Measurements from ENCODE around the gene PRDM16. TPM values are rescaled to one million over a fixed set of nuclear protein-coding genes. Genes with fewer than 3 reads are reported as not detected.

PRDM16 gene
- total and polyA plus RNA-seq, 2 of the 8 experiments (the other 6 are each of a cell fraction or from before 2014, with no cell fraction given): 0.39 to 0.43 TPM

DNA sequence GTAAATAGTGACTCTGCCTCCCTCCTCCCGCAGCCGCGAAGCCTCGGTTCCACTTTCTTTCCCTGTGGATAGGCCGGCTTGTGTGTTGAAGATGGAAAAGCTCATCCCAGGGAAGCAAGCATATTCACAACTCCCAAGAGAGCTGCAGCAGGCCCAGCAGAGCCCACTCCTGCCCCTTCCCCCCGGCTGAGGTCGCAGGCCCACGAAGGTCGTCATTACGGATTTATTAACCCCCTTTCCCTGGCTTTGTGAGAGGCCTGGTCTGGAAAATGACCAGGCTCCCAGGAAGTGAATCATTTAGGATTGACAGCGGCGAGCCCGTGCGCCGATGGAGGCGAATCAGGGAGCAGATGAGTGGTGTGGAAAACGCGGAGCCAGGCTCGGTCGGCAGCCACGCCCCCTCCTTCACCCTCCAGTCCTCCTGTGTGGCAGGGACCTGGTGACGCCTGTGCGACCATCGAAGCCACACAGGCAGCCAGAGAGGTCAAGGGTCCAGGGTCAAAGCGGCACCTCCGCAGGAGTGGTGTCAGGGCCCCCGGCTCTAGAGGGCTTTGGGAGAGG lies 93.4 kb downstream of the PRDM16 start:
- Histone ChIP-seq H3K4ac (replicated peaks; ENCODE audit: insufficient read length, low read depth, low read length) (no peak overlapping the region), H2AFZ (ENCODE audit: low read length) (no peak overlapping the region), H4K8ac (ENCODE audit: extremely low read depth, insufficient read depth, low read length) (no peak overlapping the region), H4K5ac (ENCODE audit: insufficient read length, low read depth, low read length) (no peak overlapping the region), H2BK12ac (ENCODE audit: low read depth, low read length) (no peak overlapping the region), H4K20me1 (replicated peaks in 1 of 2; ENCODE audit: control insufficient read depth in 1 of 2, insufficient read depth in 2 of 2, low read length in 2 of 2) (peaks cover 0 to 2% of the 10 kb centered on the region in 2 experiments), H3K36me3 (ENCODE audit: control insufficient read depth in 2 of 4, insufficient read depth in 4 of 4, low read length in 3 of 4) (no peaks in the 10 kb centered on the region), H3K4me1 (replicated peaks in 1 of 4; ENCODE audit: control insufficient read depth in 3 of 4, insufficient read depth in 4 of 4, low read length in 3 of 4) (no peaks in the 10 kb centered on the region), H3K79me1 (ENCODE audit: low read depth, low read length) (no peaks in the 10 kb centered on the region), H2BK20ac (ENCODE audit: low read length) (no peak overlapping the region), H3K27me3 (replicated peaks in 1 of 4; ENCODE audit: control insufficient read depth in 3 of 4, extremely low read depth in 1 of 4, insufficient read depth in 3 of 4, low read length in 3 of 4) (0 out of 7 replicates have a peak, but pooled peaks cover 0 to 2% (median 0%) of the 10 kb centered on the region in 4 experiments), H2AK5ac (ENCODE audit: low read depth, low read length) (no peak overlapping the region), H2BK5ac (ENCODE audit: low read depth, low read length) (no peak overlapping the region), H3K23ac (ENCODE audit: insufficient read length) (no peak overlapping the region), H3K9me3 (ENCODE audit: insufficient read depth in 2 of 2, low read depth in 1 of 2, low read length in 1 of 2) (no peaks in the 10 kb centered on the region), H3K4me2 (ENCODE audit: insufficient read depth in 1 of 2, low read depth in 2 of 2, low read length in 2 of 2) (no peak overlapping the region), H3K27ac (ENCODE audit: low read depth, low read length) (no peak overlapping the region), H4K91ac (replicated peaks; ENCODE audit: insufficient read length, low read length) (no peak overlapping the region), H3K56ac (replicated peaks; ENCODE audit: insufficient read length, low read depth, low read length) (no peak overlapping the region), H3K18ac (ENCODE audit: extremely low read depth, low read length) (no peak overlapping the region), H2BK120ac (replicated peaks; ENCODE audit: low read depth, low read length) (no peak overlapping the region), H3K9ac (replicated peaks in 1 of 4; ENCODE audit: extremely low read depth in 1 of 4, low read depth in 3 of 4, low read length in 3 of 4) (no peak overlapping the region), H3K4me3 (ENCODE audit: extremely low read depth in 1 of 4, insufficient read depth in 2 of 4, low read depth in 3 of 4, low read length in 4 of 4) (no peak overlapping the region), H2BK15ac (ENCODE audit: low read length) (no peak overlapping the region), H3K23me2 (ENCODE audit: low read depth, low read length) (no peaks in the 10 kb centered on the region), H3K14ac (ENCODE audit: insufficient read length) (no peak overlapping the region), H3K79me2 (ENCODE audit: control insufficient read depth in 1 of 2, insufficient read depth in 2 of 2, low read length in 2 of 2) (no peaks in the 10 kb centered on the region)
- FAIRE-seq: no peak
- no peak for DNase-seq (ENCODE audit: low read depth in 1 of 2, low spot score in 2 of 2)
- ChIA-PET CTCF (ENCODE audit: partially characterized antibody) (no interaction called here), POLR2A (ENCODE audit: partially characterized antibody) (no interaction called here)
- WGBS, 2 experiments (ENCODE audit: extremely low coverage in 1 of 2, insufficient coverage in 1 of 2, insufficient read length in 1 of 2, insufficient replicate concordance in 2 of 2, low coverage in 1 of 2, low lambda C conversion rate in 2 of 2, missing lambda C conversion rate in 1 of 2): 86% methylated on average over 24 of the region's 27 CpGs; no CpG with 5 or more reads in 1 of the 2 experiments
- TF ChIP-seq, protein P1, sequence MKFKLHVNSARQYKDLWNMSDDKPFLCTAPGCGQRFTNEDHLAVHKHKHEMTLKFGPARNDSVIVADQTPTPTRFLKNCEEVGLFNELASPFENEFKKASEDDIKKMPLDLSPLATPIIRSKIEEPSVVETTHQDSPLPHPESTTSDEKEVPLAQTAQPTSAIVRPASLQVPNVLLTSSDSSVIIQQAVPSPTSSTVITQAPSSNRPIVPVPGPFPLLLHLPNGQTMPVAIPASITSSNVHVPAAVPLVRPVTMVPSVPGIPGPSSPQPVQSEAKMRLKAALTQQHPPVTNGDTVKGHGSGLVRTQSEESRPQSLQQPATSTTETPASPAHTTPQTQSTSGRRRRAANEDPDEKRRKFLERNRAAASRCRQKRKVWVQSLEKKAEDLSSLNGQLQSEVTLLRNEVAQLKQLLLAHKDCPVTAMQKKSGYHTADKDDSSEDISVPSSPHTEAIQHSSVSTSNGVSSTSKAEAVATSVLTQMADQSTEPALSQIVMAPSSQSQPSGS (IDR thresholded peaks at IDR 0.05; ENCODE audit: low read length): no peak
- TF ChIP-seq JUN (IDR thresholded peaks at IDR 0.05; ENCODE audit: low read depth, low read length) (no peak), MAFK (IDR thresholded peaks at IDR 0.05; ENCODE audit: low read depth, low read length) (no peak), BCL11A (IDR thresholded peaks at IDR 0.05; ENCODE audit: low read depth in 2 of 2, low read length in 2 of 2) (no peak), HDAC6 (IDR thresholded peaks at IDR 0.05; ENCODE audit: low read depth, low read length) (no peak), CTBP2 (IDR thresholded peaks at IDR 0.05; ENCODE audit: borderline replicate concordance, insufficient read depth, insufficient read length, low read length) (no peak), POLR2AphosphoS5 (IDR thresholded peaks at IDR 0.05; ENCODE audit: low read depth, low read length) (no peak)
- TF ChIP-seq, protein P2, sequence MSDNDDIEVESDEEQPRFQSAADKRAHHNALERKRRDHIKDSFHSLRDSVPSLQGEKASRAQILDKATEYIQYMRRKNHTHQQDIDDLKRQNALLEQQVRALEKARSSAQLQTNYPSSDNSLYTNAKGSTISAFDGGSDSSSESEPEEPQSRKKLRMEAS (IDR thresholded peaks at IDR 0.05): no peak
- TF ChIP-seq, protein P3, sequence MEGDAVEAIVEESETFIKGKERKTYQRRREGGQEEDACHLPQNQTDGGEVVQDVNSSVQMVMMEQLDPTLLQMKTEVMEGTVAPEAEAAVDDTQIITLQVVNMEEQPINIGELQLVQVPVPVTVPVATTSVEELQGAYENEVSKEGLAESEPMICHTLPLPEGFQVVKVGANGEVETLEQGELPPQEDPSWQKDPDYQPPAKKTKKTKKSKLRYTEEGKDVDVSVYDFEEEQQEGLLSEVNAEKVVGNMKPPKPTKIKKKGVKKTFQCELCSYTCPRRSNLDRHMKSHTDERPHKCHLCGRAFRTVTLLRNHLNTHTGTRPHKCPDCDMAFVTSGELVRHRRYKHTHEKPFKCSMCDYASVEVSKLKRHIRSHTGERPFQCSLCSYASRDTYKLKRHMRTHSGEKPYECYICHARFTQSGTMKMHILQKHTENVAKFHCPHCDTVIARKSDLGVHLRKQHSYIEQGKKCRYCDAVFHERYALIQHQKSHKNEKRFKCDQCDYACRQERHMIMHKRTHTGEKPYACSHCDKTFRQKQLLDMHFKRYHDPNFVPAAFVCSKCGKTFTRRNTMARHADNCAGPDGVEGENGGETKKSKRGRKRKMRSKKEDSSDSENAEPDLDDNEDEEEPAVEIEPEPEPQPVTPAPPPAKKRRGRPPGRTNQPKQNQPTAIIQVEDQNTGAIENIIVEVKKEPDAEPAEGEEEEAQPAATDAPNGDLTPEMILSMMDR (IDR thresholded peaks at IDR 0.05; ENCODE audit: control extremely low read depth in 1 of 3, insufficient read depth in 1 of 3, low read depth in 1 of 3, low read length in 3 of 3): no peak

Data from H1 (cell line).